PC-3 (cell line): ENCODE results near the gene EXOC6B. TPM values are rescaled to one million over a fixed set of nuclear protein-coding genes. Genes with fewer than 3 reads are reported as not detected.
"Not testable (repeated sequence)": the region's sequence is repeated elsewhere in the genome, so short reads cannot be mapped to it uniquely, and the experiment has no call there.

Experiments used
- ATAC-seq: fragments of 200-7000 bp; cut with Tn5 transposase; 2 replicates; pipeline ENCODE4 v1.9.1; 2020; ENCODE audit warnings: mild to moderate bottlenecking, moderate library complexity
- BruUV-seq: library from RNA; stranded (reverse); fragments of 400-500 nt; replicated peaks from 2 replicates; lab custom pipeline; 2021; lab: Mats Ljungman, UMichigan
- CTCF ChIA-PET: fragments of 300-600 bp; sonication (Branson Sonifier 250); formaldehyde crosslinking; loops from one replicate; lab custom pipeline; 2022; ENCODE audit warnings: antibody characterized with exemption; lab: Charles Lee
- POLR2A ChIA-PET: fragments of 300-600 bp; sonication (Branson Sonifier 250); formaldehyde crosslinking; loops from one replicate; lab custom pipeline; 2022; ENCODE audit warnings: antibody characterized with exemption; ENCODE audit not compliant: unreplicated experiment; lab: Charles Lee
- DNase-seq: peaks from one replicate; pipeline ENCODE4 v3.0.0-alpha.2; 2015
- H2AFZ ChIP-seq: fragments of 300-600 bp; sonication (generic); 2 replicates; pipeline ENCODE4 v1.6.0; 2016; ENCODE audit warnings: antibody characterized with exemption, low read length
- H3F3A ChIP-seq: fragments of 300-600 bp; sonication (generic); one replicate; pipeline ENCODE4 v1.6.0; 2017; ENCODE audit warnings: antibody characterized with exemption, low read length, control low read depth, mild to moderate bottlenecking; ENCODE audit not compliant: unreplicated experiment
- H3K27ac ChIP-seq: fragments of 300-600 bp; sonication (generic); 2 replicates; pipeline ENCODE4 v1.5.1; 2016; ENCODE audit warnings: mild to moderate bottlenecking, low read length
- H3K27me3 ChIP-seq: fragments of 300-600 bp; sonication (generic); 2 replicates; pipeline ENCODE4 v1.6.1; 2016; ENCODE audit warnings: low read length, mixed read lengths
- H3K36me3 ChIP-seq: fragments of 300-600 bp; sonication (generic); 2 replicates; pipeline ENCODE4 v1.6.1; 2016; ENCODE audit warnings: low read depth, mixed run types, low read length, mixed read lengths
- H3K4me1 ChIP-seq: fragments of 300-600 bp; sonication (generic); 2 replicates; pipeline ENCODE4 v1.5.1; 2016; ENCODE audit warnings: low read length; ENCODE audit not compliant: insufficient read depth
- H3K4me2 ChIP-seq: fragments of 300-600 bp; sonication (generic); 2 replicates; pipeline ENCODE4 v1.6.0; 2016; ENCODE audit warnings: low read length
- H3K4me3 ChIP-seq: fragments of 300-600 bp; sonication (generic); 2 replicates; pipeline ENCODE4 v1.5.1; 2016; ENCODE audit warnings: mild to moderate bottlenecking, low read length, mixed read lengths
- H3K79me2 ChIP-seq: fragments of 300-600 bp; sonication (generic); 2 replicates; pipeline ENCODE4 v1.6.1; 2017; ENCODE audit warnings: low read length, mixed read lengths
- H3K9ac ChIP-seq: fragments of 300-600 bp; sonication (generic); 2 replicates; pipeline ENCODE4 v1.6.0; 2016; ENCODE audit warnings: mild to moderate bottlenecking, low read length
- H3K9me2 ChIP-seq: fragments of 300-600 bp; sonication (generic); replicated peaks from 2 replicates; pipeline ENCODE4 v1.6.1; 2016; ENCODE audit warnings: mixed run types, low read length, mixed read lengths
- H3K9me3 ChIP-seq: fragments of 300-600 bp; sonication (generic); 2 replicates; pipeline ENCODE4 v1.6.1; 2016; ENCODE audit warnings: low read length, mixed read lengths
- H4K20me1 ChIP-seq: fragments of 300-600 bp; sonication (generic); 2 replicates; pipeline ENCODE4 v1.6.1; 2016; ENCODE audit warnings: low read length, mixed read lengths
- CTCF ChIP-seq: fragments of 300-600 bp; sonication (generic); conservative IDR thresholded peaks from 2 replicates; pipeline ENCODE4 v1.5.1; 2017; ENCODE audit warnings: antibody characterized with exemption, low read depth, mild to moderate bottlenecking, low read length
- EZH2 ChIP-seq: fragments of 300-600 bp; sonication (generic); IDR thresholded peaks from one replicate; pipeline ENCODE4 v1.6.1; 2017; ENCODE audit warnings: antibody characterized with exemption, mild to moderate bottlenecking, low read length; ENCODE audit not compliant: unreplicated experiment
- EZH2phosphoT487 ChIP-seq: fragments of 300-600 bp; sonication (generic); IDR thresholded peaks from 2 replicates; pipeline ENCODE4 v1.6.1; 2018; ENCODE audit warnings: mild to moderate bottlenecking, antibody characterized with exemption, low read length, borderline replicate concordance
- intact Hi-C: fragments of 100-400 bp; cut with micrococcal nuclease; formaldehyde crosslinking; loops from 2 replicates; pipeline ENCODE4 v1.9.0; 2023
- total RNA-seq: library from RNA; depleted of rRNA; stranded (reverse); fragments of >200 nt; gene quantifications from 2 replicates; pipeline ENCODE4 v1.2.3, GENCODE V29; 2014

The EXOC6B gene
- total RNA-seq, 1 experiment from 2014 or later, result 13.9 TPM

GRCh38 chr2:72665448-72665847 is 160.4 kb downstream of the EXOC6B start:
- H2AFZ ChIP-seq, result no peak overlapping the region
- no peaks in the 10 kb centered on the region for H3F3A ChIP-seq
- H3K4me3 ChIP-seq, result no peak overlapping the region
- H3K9ac ChIP-seq, result no peak overlapping the region
- BruUV-seq, result no TSS peak
- peaks cover 11% of the 10 kb centered on the region for H3K4me1 ChIP-seq
- TF ChIP-seq CTCF (no peak), EZH2 (no peak), EZH2phosphoT487 (no peak)
- no peak overlapping the region for H3K27ac ChIP-seq
- intact Hi-C loops, result no loop called here
- H4K20me1 ChIP-seq, result no peaks in the 10 kb centered on the region
- H3K9me3 ChIP-seq, result no peaks in the 10 kb centered on the region
- DNase-seq, result no peak
- CTCF ChIA-PET, result no interaction called here
- POLR2A ChIA-PET, result no interaction called here
- ATAC-seq, result no peak
- no peak overlapping the region for H3K4me2 ChIP-seq
- H3K36me3 ChIP-seq, result no peaks in the 10 kb centered on the region
- no peaks in the 10 kb centered on the region for H3K9me2 ChIP-seq
- H3K79me2 ChIP-seq, result 0 out of 2 replicates have a peak, but pooled peaks cover 3% of the 10 kb centered on the region
- H3K27me3 ChIP-seq, result no peaks in the 10 kb centered on the region

- H3K4me1 ChIP-seq, result no peaks in the 10 kb centered on the region
- CTCF ChIA-PET, result no interaction called here
- H3K9me3 ChIP-seq, result no peaks in the 10 kb centered on the region
- no peak overlapping the region for H3K4me2 ChIP-seq
- ATAC-seq (no peak), DNase-seq (no peak)
- H2AFZ ChIP-seq, result no peak overlapping the region
- no peaks in the 10 kb centered on the region for H3K27me3 ChIP-seq
- H3K36me3 ChIP-seq, result no peaks in the 10 kb centered on the region
- H4K20me1 ChIP-seq, result no peaks in the 10 kb centered on the region
- no peak overlapping the region for H3K27ac ChIP-seq
- no TSS peak for BruUV-seq
- H3K9ac ChIP-seq, result no peak overlapping the region
- POLR2A ChIA-PET, result no interaction called here
- intact Hi-C loops, result no loop called here
- no peaks in the 10 kb centered on the region for H3F3A ChIP-seq
- H3K79me2 ChIP-seq, result no peaks in the 10 kb centered on the region
- no peak for TF ChIP-seq EZH2phosphoT487
- TF ChIP-seq EZH2, result no peak
- no peak for TF ChIP-seq CTCF
- no peaks in the 10 kb centered on the region for H3K9me2 ChIP-seq
- H3K4me3 ChIP-seq, result no peak overlapping the region
These were observed 163.8 kb downstream of the EXOC6B start for GRCh38 chr2:72661985-72662384.

- intact Hi-C loops, result no loop called here
- Histone ChIP-seq H3K9ac (no peak overlapping the region), H3K79me2 (no peaks in the 10 kb centered on the region), H3K9me3 (no peaks in the 10 kb centered on the region), H3K27ac (no peak overlapping the region), H4K20me1 (no peaks in the 10 kb centered on the region), H2AFZ (no peak overlapping the region), H3K9me2 (no peaks in the 10 kb centered on the region), H3K27me3 (no peaks in the 10 kb centered on the region), H3K4me3 (no peak overlapping the region), H3K4me2 (no peak overlapping the region), H3K4me1 (no peaks in the 10 kb centered on the region), H3K36me3 (no peaks in the 10 kb centered on the region), H3F3A (no peaks in the 10 kb centered on the region)
- no TSS peak for BruUV-seq
- ATAC-seq (no peak), DNase-seq (no peak)
- TF ChIP-seq EZH2phosphoT487 (no peak), EZH2 (no peak), CTCF (no peak)
- POLR2A ChIA-PET, result no interaction called here
- CTCF ChIA-PET, result no interaction called here
These were observed 176.0 kb downstream of the EXOC6B start for GRCh38 chr2:72649810-72650209.

GRCh38 chr2:72641221-72641620 is 184.6 kb downstream of the EXOC6B start:
- intact Hi-C loops, BruUV-seq, CTCF ChIA-PET, H3K4me1 ChIP-seq, H3K4me2 ChIP-seq, H3K27ac ChIP-seq, H3K36me3 ChIP-seq, ATAC-seq, H2AFZ ChIP-seq, H3K9me3 ChIP-seq, H3K9me2 ChIP-seq, H4K20me1 ChIP-seq, H3K79me2 ChIP-seq, H3F3A ChIP-seq, H3K9ac ChIP-seq, H3K4me3 ChIP-seq, POLR2A ChIA-PET, H3K27me3 ChIP-seq, DNase-seq: not testable (repeated sequence)
